Mesendoderm (in vitro differentiated cells): Measurements from ENCODE around the gene YIPF5.

ENCODE experiments used
- DNase-seq: peaks from one replicate; pipeline ENCODE4 v3.0.0; 2013
- H2AK5ac ChIP-seq: 2 replicates; pipeline ENCODE4 v1.6.1; 2013; ENCODE audit warnings: low read length, inconsistent platforms
- H2BK120ac ChIP-seq: 2 replicates; pipeline ENCODE4 v1.6.1; 2013; ENCODE audit warnings: low read depth, mild to moderate bottlenecking, low read length, moderate library complexity, mixed read lengths
- H2BK15ac ChIP-seq: replicated peaks from 2 replicates; pipeline ENCODE4 v1.6.1; 2013; ENCODE audit warnings: low read depth, mild to moderate bottlenecking, moderate library complexity
- H2BK5ac ChIP-seq: 2 replicates; pipeline ENCODE4 v1.6.1; 2013; ENCODE audit warnings: low read length, inconsistent platforms
- H3K18ac ChIP-seq: 2 replicates; pipeline ENCODE4 v1.6.1; 2013; ENCODE audit warnings: mild to moderate bottlenecking, low read length, mixed read lengths
- H3K23ac ChIP-seq: one replicate; pipeline ENCODE4 v1.6.1; 2013; ENCODE audit warnings: low read length
- H3K27ac ChIP-seq: 2 replicates; pipeline ENCODE4 v1.5.1; 2013; ENCODE audit warnings: low read depth, mild to moderate bottlenecking, inconsistent platforms, low read length, moderate library complexity
- H3K27me3 ChIP-seq: 2 replicates; pipeline ENCODE4 v1.6.1; 2013; ENCODE audit warnings: low read length, control low read depth, mild to moderate bottlenecking, inconsistent platforms; ENCODE audit not compliant: insufficient read depth, poor library complexity
- H3K36me3 ChIP-seq: 2 replicates; pipeline ENCODE4 v1.6.1; 2013; ENCODE audit warnings: low read length, inconsistent platforms; ENCODE audit not compliant: control insufficient read depth, insufficient read depth
- H3K4ac ChIP-seq: one replicate; pipeline ENCODE4 v1.6.1; 2013; ENCODE audit warnings: low read depth, mild to moderate bottlenecking, low read length, moderate library complexity
- H3K4me1 ChIP-seq: 2 replicates; pipeline ENCODE4 v1.6.1; 2013; ENCODE audit warnings: low read depth, low read length, inconsistent platforms; ENCODE audit not compliant: control insufficient read depth
- H3K4me2 ChIP-seq: 2 replicates; pipeline ENCODE4 v1.6.1; 2013; ENCODE audit warnings: low read length
- H3K4me3 ChIP-seq: 2 replicates; pipeline ENCODE4 v1.5.1; 2013; ENCODE audit warnings: mild to moderate bottlenecking, low read length
- H3K56ac ChIP-seq: one replicate; pipeline ENCODE4 v1.6.1; 2013; ENCODE audit warnings: low read length
- H3K79me1 ChIP-seq: 2 replicates; pipeline ENCODE4 v1.6.1; 2013; ENCODE audit warnings: low read length, inconsistent platforms
- H3K79me2 ChIP-seq: 2 replicates; pipeline ENCODE4 v1.6.1; 2013; ENCODE audit warnings: mild to moderate bottlenecking, low read length; ENCODE audit not compliant: control insufficient read depth, insufficient read depth
- H3K9ac ChIP-seq: 2 replicates; pipeline ENCODE4 v1.6.1; 2013; ENCODE audit warnings: low read length, inconsistent platforms
- H4K5ac ChIP-seq: one replicate; pipeline ENCODE4 v1.6.1; 2013; ENCODE audit warnings: low read length
- H4K8ac ChIP-seq: one replicate; pipeline ENCODE4 v1.6.1; 2013; ENCODE audit warnings: low read depth, mild to moderate bottlenecking, control low read depth, low read length, moderate library complexity
- WGBS: extraction: QIAGEN DNeasy Blood & Tissue Kit; methylation state at CpG from one replicate; pipeline ENCODE4 v1.1.7; 2013; ENCODE audit warnings: low lambda C conversion rate, missing lambda C conversion rate; ENCODE audit not compliant: insufficient coverage; ENCODE audit errors: extremely low coverage; 5-methylcytosine and 5-hydroxymethylcytosine counted together

YIPF5 gene

DNA sequence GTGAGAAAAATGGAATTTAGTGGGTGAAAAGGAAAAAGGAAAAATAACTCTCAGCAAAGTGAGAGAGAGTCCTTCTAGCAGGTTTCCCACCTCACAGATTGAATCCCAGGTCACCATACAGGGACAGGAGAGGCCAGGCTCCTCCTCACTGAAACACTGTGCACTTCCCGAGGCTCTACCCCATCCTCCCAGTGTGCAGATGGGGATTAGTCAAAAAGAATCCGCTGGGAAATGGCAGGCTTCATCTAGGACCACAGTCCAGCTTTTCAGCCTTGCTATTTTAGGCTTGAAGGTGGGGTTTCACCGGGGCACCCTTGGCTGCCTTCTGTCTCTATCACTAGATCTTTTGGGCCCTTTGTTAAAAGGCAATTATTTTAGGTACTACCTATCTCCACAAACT lies 47.8 kb downstream of the YIPF5 start:
- no peak overlapping the region for H2BK15ac ChIP-seq
- no CpG with 5 or more reads among the region's 3 CpGs for WGBS
- H3K27ac ChIP-seq = no peak overlapping the region
- H3K4me2 ChIP-seq = no peak overlapping the region
- no peak overlapping the region for H4K5ac ChIP-seq
- H3K4me3 ChIP-seq = no peak overlapping the region
- no peak overlapping the region for H3K18ac ChIP-seq
- no peak overlapping the region for H3K56ac ChIP-seq
- H3K4ac ChIP-seq = no peak overlapping the region
- H3K9ac ChIP-seq = no peak overlapping the region
- H2BK120ac ChIP-seq = no peak overlapping the region
- peaks cover 4% of the 10 kb centered on the region for H3K4me1 ChIP-seq
- no peak for DNase-seq
- H3K36me3 ChIP-seq = no peaks in the 10 kb centered on the region
- H3K79me1 ChIP-seq = no peaks in the 10 kb centered on the region
- H2BK5ac ChIP-seq = no peak overlapping the region
- no peak overlapping the region for H3K23ac ChIP-seq
- no peaks in the 10 kb centered on the region for H3K27me3 ChIP-seq
- H2AK5ac ChIP-seq = no peak overlapping the region
- H3K79me2 ChIP-seq = no peaks in the 10 kb centered on the region
- no peak overlapping the region for H4K8ac ChIP-seq

DNA sequence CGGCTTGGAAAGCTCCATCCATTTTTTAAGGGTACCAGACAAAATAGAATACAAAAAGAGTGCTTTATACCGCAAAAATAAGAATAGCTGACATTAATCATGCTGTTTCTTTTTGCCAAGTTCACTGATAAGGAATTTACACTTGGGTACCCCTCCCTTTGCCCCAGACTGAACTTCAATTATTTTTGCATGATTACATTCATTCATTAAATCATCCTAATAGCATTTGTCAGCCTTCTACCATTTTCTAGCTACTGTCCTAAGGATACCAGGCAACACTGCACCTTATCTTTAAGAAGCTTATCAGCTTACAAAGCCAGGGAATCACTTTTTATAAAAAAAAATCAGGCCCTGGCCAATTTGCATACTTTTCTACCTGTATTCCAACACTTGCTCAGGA lies 48.4 kb downstream of the YIPF5 start:
- no peak overlapping the region for H3K4me3 ChIP-seq
- no peak overlapping the region for H2BK120ac ChIP-seq
- no peaks in the 10 kb centered on the region for H3K79me1 ChIP-seq
- no peak overlapping the region for H3K18ac ChIP-seq
- WGBS = no CpG with 5 or more reads among the region's 2 CpGs
- no peaks in the 10 kb centered on the region for H3K27me3 ChIP-seq
- H3K79me2 ChIP-seq = no peaks in the 10 kb centered on the region
- H4K8ac ChIP-seq = no peak overlapping the region
- no peak overlapping the region for H3K27ac ChIP-seq
- no peaks in the 10 kb centered on the region for H3K36me3 ChIP-seq
- no peak overlapping the region for H2BK5ac ChIP-seq
- H3K23ac ChIP-seq = no peak overlapping the region
- no peak overlapping the region for H3K56ac ChIP-seq
- H3K4me2 ChIP-seq = no peak overlapping the region
- H4K5ac ChIP-seq = no peak overlapping the region
- DNase-seq = no peak
- H3K9ac ChIP-seq = no peak overlapping the region
- H3K4ac ChIP-seq = no peak overlapping the region
- no peak overlapping the region for H2BK15ac ChIP-seq
- H3K4me1 ChIP-seq = peaks cover 4% of the 10 kb centered on the region
- H2AK5ac ChIP-seq = no peak overlapping the region

DNA sequence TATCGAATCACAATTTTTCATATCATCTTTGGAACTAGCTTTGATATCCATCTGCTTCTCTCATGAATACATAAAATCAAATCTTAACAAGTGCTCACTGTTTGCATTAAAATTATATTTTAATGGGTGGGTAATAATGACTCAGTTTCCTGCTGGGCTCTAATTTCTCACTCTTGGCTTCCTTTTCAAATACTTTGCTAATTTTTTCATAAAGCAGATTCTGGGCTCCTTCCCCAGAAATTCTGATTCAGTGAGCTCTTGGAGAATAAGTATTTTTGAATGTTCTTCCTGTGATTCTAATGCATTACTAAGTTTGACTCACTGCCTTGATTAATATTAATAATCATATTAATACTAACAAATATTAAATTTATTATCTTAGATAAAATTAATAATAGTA lies 48.9 kb downstream of the YIPF5 start:
- H2BK15ac ChIP-seq = no peak overlapping the region
- H4K5ac ChIP-seq = no peak overlapping the region
- no peak overlapping the region for H3K18ac ChIP-seq
- H3K36me3 ChIP-seq = no peaks in the 10 kb centered on the region
- H3K56ac ChIP-seq = no peak overlapping the region
- no peak overlapping the region for H3K23ac ChIP-seq
- DNase-seq = no peak
- H3K27ac ChIP-seq = no peak overlapping the region
- no peak overlapping the region for H3K4me3 ChIP-seq
- H2BK120ac ChIP-seq = no peak overlapping the region
- WGBS = 100% methylated on average over 1 of the region's 1 CpG
- no peaks in the 10 kb centered on the region for H3K79me2 ChIP-seq
- H2AK5ac ChIP-seq = no peak overlapping the region
- H3K79me1 ChIP-seq = no peaks in the 10 kb centered on the region
- no peak overlapping the region for H3K4ac ChIP-seq
- no peak overlapping the region for H4K8ac ChIP-seq
- no peak overlapping the region for H2BK5ac ChIP-seq
- H3K9ac ChIP-seq = no peak overlapping the region
- no peaks in the 10 kb centered on the region for H3K27me3 ChIP-seq
- H3K4me2 ChIP-seq = no peak overlapping the region
- peaks cover 4% of the 10 kb centered on the region for H3K4me1 ChIP-seq

DNA sequence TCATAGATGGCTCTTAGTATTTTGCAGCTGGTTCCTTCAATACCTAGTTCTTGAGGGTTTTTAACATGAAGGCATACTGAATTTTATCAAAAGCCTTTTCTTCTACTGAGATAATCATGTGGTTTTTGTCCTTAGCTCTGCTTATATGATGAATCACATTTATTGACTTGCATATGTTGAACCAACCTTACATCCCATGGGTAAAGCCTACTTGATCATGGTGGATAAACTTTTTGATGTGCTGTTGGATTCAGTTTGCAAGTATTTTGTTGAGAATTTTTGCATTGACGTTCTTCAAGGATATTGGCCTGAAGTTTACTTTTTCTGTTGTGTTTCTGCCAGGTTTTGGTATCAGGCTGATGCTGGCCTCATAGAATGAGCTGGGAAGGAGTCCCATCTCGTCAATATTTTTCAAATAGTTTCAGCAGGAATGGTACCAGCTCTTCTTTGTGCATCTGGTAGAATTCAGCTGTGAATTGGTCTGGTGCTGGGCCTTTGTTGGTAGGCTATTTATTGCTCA lies 49.7 kb downstream of the YIPF5 start:
- Histone ChIP-seq H3K18ac (no peak overlapping the region), H4K5ac (no peak overlapping the region), H2AK5ac (no peak overlapping the region), H2BK15ac (no peak overlapping the region), H3K36me3 (no peaks in the 10 kb centered on the region), H2BK120ac (no peak overlapping the region), H4K8ac (no peak overlapping the region), H3K4ac (no peak overlapping the region), H3K27ac (no peak overlapping the region), H3K79me1 (no peaks in the 10 kb centered on the region), H3K23ac (no peak overlapping the region), H3K4me2 (no peak overlapping the region), H3K27me3 (no peaks in the 10 kb centered on the region), H3K4me1 (peaks cover 4% of the 10 kb centered on the region), H3K9ac (no peak overlapping the region), H2BK5ac (no peak overlapping the region), H3K79me2 (no peaks in the 10 kb centered on the region), H3K56ac (no peak overlapping the region), H3K4me3 (no peak overlapping the region)
- DNase-seq = no peak
- no CpG with 5 or more reads among the region's 2 CpGs for WGBS

DNA sequence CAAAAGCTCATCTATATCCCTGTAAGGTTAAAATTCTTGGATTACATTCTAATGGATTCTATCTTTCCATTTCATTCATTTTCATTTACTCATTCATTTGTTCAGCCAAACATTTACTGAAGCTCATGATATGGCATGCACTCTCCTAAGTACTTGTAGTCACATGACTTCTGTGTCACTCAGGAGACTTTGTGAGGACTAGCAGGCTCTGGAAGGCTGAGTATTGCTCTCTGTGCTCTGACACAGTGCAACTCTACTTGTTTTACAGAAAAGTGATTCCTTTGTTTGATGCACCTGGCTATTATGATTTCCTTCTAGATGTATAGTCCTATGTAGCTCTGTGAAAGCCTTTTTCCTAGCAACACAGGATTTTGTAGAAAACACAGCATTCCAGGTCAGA lies 53.0 kb downstream of the YIPF5 start:
- no peaks in the 10 kb centered on the region for H3K27me3 ChIP-seq
- no peaks in the 10 kb centered on the region for H3K79me2 ChIP-seq
- H4K8ac ChIP-seq = no peak overlapping the region
- no peak overlapping the region for H2BK5ac ChIP-seq
- H4K5ac ChIP-seq = no peak overlapping the region
- no peaks in the 10 kb centered on the region for H3K79me1 ChIP-seq
- no peak overlapping the region for H2AK5ac ChIP-seq
- no peak overlapping the region for H3K9ac ChIP-seq
- H3K4me1 ChIP-seq = no peaks in the 10 kb centered on the region
- no peak for DNase-seq
- H3K23ac ChIP-seq = no peak overlapping the region
- H3K27ac ChIP-seq = no peak overlapping the region
- no peak overlapping the region for H3K56ac ChIP-seq
- H2BK15ac ChIP-seq = no peak overlapping the region
- H3K4me3 ChIP-seq = no peak overlapping the region
- H3K4ac ChIP-seq = no peak overlapping the region
- no peak overlapping the region for H3K4me2 ChIP-seq
- no peak overlapping the region for H2BK120ac ChIP-seq
- no peak overlapping the region for H3K18ac ChIP-seq
- H3K36me3 ChIP-seq = no peaks in the 10 kb centered on the region

DNA sequence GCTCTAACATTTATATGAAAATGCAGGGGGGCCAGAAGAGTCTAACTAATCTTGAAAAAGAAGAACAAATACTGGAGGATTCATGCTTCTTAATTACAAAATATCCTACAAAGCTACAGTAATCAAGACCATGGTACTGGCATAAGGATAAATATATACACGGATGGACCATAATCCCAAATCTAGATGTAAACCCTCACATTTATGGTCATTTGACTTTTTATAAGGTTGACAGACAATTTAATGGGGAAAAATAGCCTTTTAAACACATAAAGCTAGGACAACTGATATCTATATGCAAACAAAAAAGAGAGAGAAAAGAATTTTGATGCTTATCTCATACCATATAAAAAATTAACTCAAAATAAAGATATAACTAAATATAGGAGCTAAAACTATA lies 55.9 kb downstream of the YIPF5 start:
- Histone ChIP-seq H3K79me2 (no peaks in the 10 kb centered on the region), H3K36me3 (no peaks in the 10 kb centered on the region), H2AK5ac (no peak overlapping the region), H3K18ac (no peak overlapping the region), H3K4me2 (no peak overlapping the region), H4K8ac (no peak overlapping the region), H2BK15ac (no peak overlapping the region), H3K4me3 (no peak overlapping the region), H4K5ac (no peak overlapping the region), H3K27ac (no peak overlapping the region), H2BK5ac (no peak overlapping the region), H3K27me3 (no peaks in the 10 kb centered on the region), H3K4me1 (no peaks in the 10 kb centered on the region), H3K23ac (no peak overlapping the region), H3K9ac (no peak overlapping the region), H3K79me1 (no peaks in the 10 kb centered on the region), H3K56ac (no peak overlapping the region), H3K4ac (no peak overlapping the region), H2BK120ac (no peak overlapping the region)
- no CpG with 5 or more reads among the region's 1 CpG for WGBS
- no peak for DNase-seq
